HG02623 (cell line): ENCODE results near the gene AHRR.
A peak's percentile ranks its signal among the peaks of the same experiment; 100 is the strongest.
"Not testable (repeated sequence)": the region's sequence is repeated elsewhere in the genome, so short reads cannot be mapped to it uniquely, and the experiment has no call there.

Experiments
- ATAC-seq: cut with Tn5 transposase; IDR thresholded peaks from one replicate; pipeline ENCODE4 v1.9.1; 2021; ENCODE audit warnings: moderate library complexity; ENCODE audit not compliant: unreplicated experiment

The AHRR gene

GRCh38 chr5:305050-305449 lies 16.5 kb upstream of the AHRR start:
- no peak for ATAC-seq

- no peak for ATAC-seq
These were observed 16.1 kb upstream of the AHRR start for GRCh38 chr5:305459-305858.

GRCh38 chr5:306011-306805 lies 15.3 kb upstream of the AHRR start:
- ATAC-seq: no peak

GRCh38 chr5:307306-307705 lies 14.2 kb upstream of the AHRR start:
- ATAC-seq: no peak

- no peak for ATAC-seq
These were observed 13.5 kb upstream of the AHRR start for GRCh38 chr5:307794-308579.

- no peak for ATAC-seq
These were observed 12.7 kb upstream of the AHRR start for GRCh38 chr5:308672-309271.

- ATAC-seq: not testable (repeated sequence)
These were observed 11.7 kb upstream of the AHRR start for GRCh38 chr5:309831-310230.

- no peak for ATAC-seq
These were observed 11.0 kb upstream of the AHRR start for GRCh38 chr5:310516-310915.

GRCh38 chr5:310941-311434 lies 10.5 kb upstream of the AHRR start:
- ATAC-seq: no peak

- ATAC-seq: no peak
These were observed 9.6 kb upstream of the AHRR start for GRCh38 chr5:311963-312362.

GRCh38 chr5:312845-313244 lies 8.7 kb upstream of the AHRR start:
- no peak for ATAC-seq

- ATAC-seq: no peak
These were observed 8.2 kb upstream of the AHRR start for GRCh38 chr5:313265-313664.

- no peak for ATAC-seq
These were observed 7.6 kb upstream of the AHRR start for GRCh38 chr5:313806-314376.

GRCh38 chr5:314676-315487 lies 6.6 kb upstream of the AHRR start:
- no peak for ATAC-seq

- no peak for ATAC-seq
These were observed 5.9 kb upstream of the AHRR start for GRCh38 chr5:315488-316209.

- ATAC-seq: peak; percentile 2
These were observed 5.1 kb upstream of the AHRR start for GRCh38 chr5:316210-317085.

GRCh38 chr5:317086-317811 lies 4.3 kb upstream of the AHRR start:
- peak; percentile 71 for ATAC-seq

GRCh38 chr5:318341-318897 lies 3.1 kb upstream of the AHRR start:
- ATAC-seq: no peak
